H4 (cell line): ENCODE measurements around the gene IFNGR2. TPM values are rescaled to one million over a fixed set of nuclear protein-coding genes. Genes with fewer than 3 reads are reported as not detected.
"Not testable (repeated sequence)": the region's sequence is repeated elsewhere in the genome, so short reads cannot be mapped to it uniquely, and the experiment has no call there.

ENCODE experiments used
- DNase-seq: peaks from one replicate; pipeline ENCODE4 v3.0.0-alpha.2; 2015; ENCODE audit warnings: low spot score
- total RNA-seq: library from RNA; depleted of rRNA; stranded (reverse); fragments of >200 nt; shearing (Covaris generic); gene quantifications from 2 replicates; pipeline ENCODE4 v1.2.3, GENCODE V29; 2014

The IFNGR2 gene
- total RNA-seq, 1 experiment from 2014 or later = 103 TPM

DNA sequence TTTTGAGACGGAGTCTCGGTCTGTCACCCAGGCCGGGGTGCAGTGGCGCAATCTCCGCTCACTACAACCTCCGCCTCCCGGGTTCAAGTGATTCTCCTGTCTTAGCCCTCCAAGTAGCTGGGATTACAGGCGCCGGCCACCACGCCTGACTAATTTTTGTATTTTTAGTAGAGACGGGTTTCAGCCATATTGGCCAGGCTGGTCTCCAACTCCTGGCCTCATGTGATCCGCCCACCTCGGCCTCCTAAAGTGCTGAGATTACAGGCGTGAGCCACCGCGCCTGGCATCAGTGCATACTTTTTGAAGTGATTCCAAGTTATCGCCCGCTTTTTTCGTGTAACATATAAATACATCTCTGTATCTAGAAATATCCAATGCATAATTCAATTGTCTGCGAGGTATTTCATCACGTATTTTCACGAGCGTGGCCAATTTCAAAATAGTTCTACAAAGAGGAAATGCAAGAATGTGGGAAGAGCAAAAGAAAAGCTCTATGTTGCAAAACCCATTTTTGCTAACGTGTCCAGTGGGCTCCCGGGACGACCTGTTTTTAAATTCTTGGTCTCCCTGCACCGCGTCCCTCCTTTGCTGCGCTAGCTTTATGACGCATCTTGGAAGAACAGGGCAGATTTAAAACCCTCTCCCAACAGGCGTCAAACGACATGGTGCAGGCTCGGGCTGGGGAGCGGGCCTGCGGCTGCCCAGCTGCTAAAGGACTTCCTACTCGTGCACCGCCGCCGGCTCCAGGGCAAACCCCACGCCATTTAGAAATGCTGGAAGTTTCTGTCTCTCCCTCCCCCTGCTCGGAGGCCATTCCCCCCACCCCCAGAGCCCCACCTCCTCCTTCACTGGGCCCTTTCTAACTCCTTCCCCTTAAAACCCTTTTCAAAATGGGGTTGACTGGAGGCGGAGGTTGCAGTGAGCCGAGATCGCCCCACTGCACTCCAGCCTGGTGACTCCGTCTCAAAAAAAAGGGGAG lies 923 bp upstream of the IFNGR2 start:
- no peak for DNase-seq

DNA sequence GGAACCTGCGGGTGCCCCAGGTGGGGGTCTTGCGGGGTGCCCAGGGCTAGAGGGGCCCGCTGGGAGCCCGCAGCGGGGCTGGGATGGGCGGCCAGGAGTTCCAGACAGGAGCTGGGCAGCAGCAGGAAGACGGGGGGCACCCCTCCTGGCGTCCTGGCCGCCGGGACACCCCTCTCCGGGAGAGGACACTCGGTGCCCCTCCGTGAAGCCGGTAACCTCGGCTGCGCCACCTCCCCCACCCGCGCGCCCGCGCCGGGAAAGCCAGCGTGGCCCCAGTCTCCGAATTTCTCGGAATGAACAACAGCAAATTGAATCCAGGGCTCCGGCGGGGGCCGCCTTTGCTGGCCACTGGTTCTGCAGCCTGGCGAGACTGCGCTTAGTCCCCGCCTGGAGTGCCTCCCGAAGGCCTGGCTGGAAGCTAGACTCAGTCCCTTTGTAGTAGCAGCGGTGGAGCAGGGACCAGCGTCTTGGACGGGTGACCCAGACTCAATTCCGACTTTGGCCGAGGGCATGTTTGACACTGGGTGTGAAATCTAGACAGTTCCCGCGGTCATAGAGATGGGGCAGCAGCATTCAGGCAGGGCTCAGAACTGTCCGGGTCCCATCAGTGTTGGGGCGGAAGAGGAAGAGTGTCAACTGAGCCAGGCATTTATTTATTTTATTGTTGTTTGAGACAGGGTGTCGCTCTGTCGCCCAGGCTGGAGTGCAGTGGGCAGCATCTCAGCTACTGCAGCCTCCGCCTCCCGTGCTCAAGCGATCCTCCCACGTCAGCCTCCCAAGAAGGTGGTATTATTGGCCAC lies 773 bp downstream of the IFNGR2 start:
- no peak for DNase-seq

DNA sequence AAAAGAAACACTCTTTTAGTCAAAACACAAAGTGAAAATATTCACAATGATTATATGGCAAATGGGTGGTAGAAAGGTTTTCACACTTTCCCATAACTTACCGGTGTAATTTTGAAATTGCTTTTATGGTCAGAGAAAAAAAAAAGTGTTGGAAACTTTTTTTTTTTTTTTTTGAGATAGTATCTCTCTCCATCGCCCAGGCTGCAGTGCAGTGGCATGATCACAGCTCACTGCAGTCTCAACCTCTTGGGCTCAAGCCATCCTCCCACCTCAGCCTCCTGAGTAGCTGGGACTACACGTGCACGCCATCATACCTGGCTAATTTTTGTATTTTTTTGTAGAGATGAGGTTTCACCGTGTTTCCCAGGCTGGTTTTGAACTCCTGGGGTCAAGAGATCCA lies 3.3 kb downstream of the IFNGR2 start:
- DNase-seq = no peak

DNA sequence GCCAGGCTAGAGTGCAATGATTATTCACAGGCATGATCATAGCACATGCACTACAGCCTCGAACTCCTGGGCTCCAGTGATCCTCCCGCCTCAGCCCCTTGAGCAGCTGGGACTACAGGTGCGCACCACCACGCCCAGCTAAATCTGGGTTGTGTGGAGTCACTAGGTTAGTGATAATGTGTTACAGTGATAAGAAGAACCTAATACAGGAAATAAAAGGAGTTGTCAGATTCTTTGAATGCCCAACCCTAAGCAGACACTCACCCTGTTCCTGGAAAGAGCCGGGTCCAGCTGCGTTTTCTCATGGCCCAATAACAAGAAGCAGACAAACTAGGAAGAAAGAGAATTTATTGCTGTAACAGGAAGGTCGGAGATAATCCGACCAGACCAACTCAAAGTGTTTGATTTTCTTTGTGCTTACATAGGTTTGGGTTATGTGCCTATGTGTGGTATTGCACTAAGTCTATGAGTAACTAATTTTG lies 8.8 kb downstream of the IFNGR2 start:
- no peak for DNase-seq

DNA sequence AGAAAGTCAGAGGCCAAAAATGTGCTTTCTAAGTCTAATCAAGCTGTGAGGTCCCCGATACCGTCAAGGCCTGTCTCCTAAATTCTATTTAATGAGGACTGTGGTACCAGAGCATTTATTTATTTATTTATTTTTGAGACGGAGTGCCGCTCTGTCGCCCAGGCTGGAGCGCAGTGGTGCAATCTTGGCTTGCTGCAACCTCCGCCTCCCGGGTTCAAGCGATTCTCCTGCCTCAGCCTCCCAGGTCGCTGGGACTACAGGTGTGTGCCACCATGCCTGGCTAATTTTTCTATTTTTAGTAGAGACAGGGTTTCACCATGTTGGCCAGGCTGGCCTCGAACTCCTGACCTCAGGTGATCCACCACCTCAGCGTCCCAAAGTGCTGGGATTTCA lies 9.2 kb downstream of the IFNGR2 start:
- not testable (repeated sequence) for DNase-seq

DNA sequence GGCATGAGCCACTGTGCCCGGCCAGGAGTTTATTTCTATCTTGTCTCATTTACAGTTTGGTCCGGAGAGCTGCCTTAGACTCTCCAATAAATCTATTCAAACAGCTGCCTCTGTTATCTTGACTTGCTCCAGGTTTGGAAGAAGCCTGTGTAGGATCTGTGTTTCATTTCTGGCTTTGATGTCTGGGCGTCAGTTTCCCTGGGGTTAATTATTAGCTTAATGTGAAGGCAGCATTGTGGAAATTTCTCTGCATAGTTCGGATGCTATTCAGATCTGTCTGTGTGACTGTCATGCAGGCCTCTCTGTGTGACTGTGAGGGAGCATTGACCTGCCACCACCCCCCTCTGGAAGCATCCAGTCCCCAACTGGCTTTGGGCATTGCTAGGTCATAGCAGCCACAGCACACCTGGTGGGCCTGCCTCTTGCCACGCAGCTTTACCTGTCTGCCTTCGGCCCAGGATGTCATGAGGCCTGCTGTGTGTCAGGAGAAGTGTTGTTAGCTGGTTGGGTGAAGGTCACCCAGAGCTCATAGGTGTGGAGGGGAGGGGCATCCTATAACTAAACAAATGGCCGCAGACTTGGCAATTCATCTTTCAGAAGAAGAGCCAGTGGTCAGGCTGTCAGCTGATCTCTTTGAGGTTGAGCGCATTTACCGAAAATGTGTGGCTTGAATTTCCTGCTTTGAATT lies 9.8 kb downstream of the IFNGR2 start:
- DNase-seq = no peak

DNA sequence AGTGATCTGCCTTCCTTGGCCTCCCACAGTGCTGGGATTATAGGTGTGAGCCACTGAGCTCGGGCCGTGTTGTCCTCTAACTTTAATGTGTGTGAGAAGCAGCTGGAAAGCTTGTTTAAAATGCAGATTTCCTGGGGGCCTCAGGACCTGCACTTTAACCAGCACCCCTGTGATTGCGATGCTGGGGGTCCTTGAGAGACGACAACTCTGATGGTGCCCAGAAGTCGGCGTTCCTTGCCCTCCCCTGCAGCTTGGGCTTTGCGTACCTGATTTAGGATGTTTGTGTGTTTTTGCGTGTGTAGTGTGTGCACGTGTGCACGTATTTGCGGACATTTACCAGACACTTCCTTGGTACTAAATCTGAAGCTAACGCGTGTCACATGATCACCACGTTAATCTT lies 10.9 kb downstream of the IFNGR2 start:
- no peak for DNase-seq

DNA sequence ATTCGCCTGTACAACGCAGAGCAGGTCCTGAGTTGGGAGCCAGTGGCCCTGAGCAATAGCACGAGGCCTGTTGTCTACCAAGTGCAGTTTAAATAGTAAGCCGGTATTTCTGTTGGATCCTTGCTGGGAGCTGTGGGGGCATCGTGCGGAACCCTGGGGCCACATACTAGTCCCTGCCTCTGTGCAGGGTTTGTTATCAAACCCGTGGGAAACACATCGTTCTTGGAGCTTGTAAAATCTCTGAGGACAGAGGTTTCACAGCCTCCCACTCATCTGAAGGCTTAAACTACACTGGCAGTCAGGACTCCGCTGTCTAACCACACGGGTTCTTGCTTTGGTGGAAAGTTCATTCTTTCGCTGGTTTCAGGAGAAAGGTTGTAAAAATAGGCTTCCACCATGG lies 11.7 kb downstream of the IFNGR2 start:
- DNase-seq = no peak

DNA sequence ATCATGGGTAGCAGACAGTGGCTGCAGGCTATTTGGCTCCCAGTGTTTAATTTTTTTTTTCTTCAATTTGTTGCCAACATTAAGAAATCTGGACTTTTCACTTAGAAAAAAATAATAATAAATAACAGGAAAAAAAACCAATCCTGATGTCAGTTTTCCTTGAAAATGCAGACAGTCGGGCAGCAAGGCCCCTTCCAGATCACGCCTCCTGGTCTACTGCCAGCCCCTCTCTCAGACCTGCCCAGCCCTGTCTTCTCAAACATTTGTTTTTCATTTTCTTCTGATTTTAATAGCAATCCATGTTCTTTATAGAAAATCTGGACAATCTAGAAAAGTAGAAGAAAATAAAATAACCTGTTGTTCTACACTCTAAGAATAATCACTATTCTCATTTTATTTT lies 15.5 kb downstream of the IFNGR2 start:
- DNase-seq = no peak

DNA sequence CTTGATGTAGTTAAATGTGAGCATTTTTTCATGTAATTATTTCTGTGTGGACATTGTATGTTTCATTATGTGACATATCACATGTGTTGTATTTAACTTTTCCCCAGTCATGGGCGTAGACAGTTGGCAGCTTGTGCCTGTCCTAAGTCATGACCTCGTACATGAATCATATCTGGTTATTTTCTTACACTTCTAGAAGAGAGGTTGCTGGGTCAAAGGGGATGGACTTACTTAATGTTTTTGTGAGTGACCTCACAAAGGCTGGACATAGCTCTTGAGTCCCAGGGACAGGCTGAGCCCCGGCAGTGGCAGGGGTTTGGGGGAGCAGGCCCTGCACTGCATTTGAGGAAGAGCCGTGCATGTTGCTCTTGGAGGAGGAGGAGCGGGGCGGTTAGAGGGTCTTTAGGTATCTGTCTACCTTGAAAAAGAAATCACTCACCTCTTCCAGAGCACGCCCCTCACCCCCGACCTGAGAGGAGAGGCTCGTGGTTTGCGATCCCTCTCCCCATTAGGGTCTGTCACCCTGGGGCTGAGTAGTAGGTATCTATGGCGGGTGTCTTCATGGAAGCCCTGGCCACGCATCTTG lies 16.4 kb downstream of the IFNGR2 start:
- no peak for DNase-seq

DNA sequence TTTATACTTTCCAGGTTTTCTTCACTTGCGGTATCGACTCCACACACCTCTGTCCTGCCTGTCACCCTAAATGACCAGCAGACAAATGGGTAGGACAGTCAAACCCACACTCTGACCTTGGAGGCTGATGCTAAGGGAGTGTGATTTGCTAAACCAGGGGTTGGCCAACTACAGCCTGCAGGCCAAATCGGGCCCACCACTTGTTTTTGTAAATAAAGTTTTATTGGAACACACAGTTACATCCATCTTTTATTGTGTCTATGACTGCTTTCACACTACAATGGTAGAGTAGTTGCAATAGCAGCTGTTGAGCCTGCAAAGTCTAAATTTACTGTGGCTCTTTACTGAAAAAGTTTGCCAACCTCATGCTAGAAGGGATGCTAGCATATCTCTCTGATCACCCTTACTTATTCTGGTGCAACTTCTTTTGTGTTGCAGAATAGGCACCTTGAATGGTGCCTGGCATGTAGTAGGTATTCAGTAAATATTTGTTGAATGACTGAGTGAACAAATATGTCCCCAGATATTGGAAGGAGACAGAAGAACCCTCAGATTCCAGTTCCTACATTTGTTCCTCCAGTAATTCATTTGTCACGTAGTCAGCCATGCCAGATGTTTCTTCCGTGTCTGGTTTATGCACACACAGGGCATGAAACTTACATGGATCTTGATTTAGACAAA lies 18.6 kb downstream of the IFNGR2 start:
- no peak for DNase-seq

DNA sequence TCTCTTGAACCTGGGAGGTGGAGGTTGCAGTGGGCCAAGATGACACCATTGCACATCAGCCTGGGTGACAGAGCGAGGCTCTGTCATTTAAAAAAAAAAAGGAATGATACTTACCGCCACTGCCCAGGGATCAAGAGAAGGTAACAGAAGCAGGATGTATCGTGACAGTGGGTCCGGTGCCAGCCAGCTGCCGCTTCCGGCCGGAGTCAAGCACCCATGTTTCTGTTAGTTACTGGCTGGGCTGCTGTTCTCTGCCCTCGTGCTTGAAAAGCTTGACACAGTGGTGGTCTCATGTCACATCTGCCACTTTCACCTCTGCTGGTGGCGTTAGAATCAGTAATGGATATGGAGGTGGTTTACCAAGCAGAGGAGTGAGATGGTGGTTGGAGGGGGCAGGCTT lies 21.0 kb downstream of the IFNGR2 start:
- DNase-seq = no peak

DNA sequence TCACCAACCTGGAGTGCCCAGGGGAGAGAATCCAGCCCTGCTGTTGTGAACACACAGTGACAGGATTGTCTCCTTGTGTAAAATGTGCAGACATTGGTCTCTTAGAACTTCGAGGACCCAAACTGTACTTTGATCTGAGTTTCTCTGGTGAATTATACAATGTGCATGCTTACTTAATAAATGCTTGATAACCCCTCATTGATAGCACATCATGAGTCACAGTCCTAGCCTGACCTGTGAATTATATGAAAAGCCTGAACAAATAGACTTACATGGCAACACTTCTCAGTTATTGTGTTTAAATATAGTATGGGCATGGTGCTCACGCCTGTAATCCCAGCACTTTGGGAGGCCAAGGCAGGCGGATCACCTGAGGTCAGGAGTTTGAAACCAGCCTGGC lies 22.6 kb downstream of the IFNGR2 start:
- DNase-seq = no peak

DNA sequence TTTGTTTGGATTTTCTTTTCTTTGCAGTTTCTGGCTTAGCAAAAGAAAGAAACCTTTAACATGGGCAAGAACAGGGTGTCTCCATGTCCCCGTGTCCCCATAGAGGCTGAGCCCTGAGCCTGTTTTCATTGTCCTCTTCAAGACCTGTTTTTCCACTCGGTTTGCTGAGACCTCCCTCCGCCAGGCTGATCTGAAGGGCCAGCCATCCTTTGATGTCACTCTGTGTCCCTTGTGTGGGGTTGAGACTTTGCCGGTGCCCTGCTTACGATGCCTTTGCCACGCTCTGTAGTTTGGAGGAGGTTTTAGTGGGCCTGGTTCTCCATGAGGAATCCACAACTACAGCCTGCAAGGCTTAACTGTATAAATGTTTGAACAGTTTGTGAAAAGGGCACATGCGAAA lies 23.8 kb downstream of the IFNGR2 start:
- no peak for DNase-seq

DNA sequence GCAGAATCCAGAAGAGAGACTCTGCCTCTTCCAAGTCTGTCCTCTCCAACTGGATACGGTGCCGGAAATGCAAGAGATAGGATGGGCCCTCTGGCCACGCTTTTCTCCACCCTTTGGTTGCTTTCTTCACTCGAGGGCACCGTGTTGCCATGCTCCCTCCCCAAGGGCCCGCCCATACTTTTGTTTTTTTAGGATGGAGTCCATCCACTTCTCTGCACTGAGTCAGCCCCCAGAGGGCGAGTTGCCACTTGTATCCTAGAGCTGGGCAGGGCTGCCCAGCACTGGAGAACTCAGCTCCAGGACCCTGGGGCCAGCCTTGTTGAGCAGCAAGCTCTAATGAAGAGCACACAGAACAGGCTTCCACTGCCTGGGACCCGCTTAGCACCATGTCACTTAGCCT lies 25.5 kb downstream of the IFNGR2 start:
- no peak for DNase-seq

DNA sequence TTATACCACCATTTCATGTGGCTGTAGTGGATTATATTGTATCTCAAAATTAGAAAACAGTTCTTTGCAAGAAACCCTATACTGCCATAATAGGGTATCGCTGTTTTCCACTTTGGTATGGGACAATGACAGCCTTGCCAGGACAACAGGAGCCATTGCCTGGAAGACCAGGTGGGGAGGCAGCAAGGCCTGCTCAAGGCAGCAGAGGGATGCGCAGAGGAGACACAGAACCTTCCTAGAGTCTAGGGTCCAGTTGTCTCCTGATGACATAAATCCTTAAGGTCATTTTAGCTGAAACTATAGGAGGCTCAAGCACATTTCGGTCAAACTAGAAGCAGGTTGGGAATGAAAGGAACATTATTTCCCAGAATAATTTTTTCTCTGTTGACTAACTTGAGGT lies 27.6 kb downstream of the IFNGR2 start:
- no peak for DNase-seq

DNA sequence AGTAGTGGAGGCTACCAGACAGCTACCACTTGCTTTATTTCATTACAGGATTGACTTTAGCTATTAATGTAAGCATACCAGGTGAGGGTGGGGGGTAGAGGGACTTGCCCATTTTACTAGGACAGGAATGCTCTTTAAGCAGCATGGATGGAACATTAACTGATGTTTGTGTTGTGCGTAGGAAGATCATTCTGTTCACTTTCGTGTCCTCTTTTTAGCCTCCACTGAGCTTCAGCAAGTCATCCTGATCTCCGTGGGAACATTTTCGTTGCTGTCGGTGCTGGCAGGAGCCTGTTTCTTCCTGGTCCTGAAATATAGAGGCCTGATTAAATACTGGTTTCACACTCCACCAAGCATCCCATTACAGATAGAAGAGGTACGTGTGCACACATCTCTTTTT lies 29.3 kb downstream of the IFNGR2 start:
- no peak for DNase-seq

DNA sequence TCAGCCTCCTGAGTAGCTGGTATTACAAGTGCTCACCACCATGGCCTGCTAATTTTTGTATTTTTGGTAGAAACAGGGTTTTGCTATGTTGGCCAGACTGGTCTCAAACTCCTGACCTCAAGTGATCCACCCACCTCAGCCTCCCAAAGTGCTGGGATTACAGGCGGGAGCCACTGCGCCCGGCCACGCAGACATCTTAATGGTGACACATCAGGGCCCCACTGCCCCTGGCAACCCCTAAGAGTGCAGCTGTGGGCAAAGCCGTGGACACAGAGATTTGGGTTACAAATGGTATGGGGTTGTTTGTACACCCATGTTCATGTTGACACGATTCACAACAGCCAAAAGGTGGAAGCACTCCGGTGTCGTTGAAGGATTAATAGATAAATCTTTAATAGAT lies 29.8 kb downstream of the IFNGR2 start:
- DNase-seq = no peak

DNA sequence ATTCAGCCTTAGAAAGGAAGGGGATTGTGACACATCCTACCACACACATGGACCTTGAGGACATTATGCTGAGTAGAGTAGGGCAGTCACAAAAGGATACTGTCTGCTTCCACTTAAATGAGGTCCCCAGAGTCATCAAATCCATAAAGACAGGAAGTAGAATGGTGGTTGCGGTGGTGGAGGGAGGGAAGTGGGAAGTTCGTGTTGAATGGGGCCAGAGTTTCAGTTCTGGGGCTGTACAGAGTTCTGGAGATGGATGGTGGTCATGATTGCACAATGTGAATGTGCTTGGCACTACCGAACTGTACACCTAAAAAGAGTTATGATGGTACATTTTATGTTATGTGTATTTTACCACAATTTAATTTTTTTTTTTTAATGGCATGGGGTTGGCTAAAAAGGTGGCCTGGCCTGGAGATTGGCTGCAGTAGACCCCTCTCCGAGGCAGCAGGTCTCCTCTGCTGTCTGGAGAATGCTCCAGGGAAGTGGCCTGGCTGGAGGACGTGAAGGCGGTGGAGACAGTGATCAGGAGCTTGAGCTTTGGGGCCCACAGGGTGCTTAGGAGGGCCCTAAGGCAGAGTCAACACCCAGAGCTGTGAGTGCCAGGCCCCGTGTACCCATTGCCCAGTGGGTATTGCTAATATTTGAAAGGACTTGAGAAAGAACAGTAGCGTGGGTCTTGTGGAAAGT lies 30.4 kb downstream of the IFNGR2 start:
- DNase-seq = no peak

DNA sequence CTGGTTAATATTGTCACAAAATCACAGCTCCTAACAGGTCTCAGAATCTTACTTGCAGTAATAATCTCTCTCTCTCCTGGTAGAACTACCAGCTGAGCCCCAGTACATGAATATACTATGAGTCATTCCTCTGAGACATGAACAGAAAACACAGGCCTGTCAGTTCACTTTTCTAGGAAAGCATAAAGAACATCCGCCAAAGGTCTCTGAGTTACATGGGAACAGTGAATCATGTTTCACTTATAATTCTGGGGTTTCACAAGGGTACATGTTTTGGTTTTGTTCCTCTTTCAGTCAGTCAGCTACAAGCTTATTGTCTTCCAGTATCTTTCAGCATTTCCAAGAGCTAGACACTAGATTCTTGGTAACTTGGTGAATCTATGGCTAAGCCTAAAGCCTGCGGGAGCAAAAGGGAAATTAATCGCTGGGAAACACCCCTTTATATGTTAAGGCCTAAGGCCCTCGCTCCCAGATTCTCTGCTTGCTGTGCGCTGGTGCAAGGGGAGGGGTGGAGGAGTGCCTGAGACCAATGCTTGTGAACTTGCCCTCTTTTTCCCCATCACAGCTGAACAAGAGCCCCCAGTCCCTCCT lies 31.7 kb downstream of the IFNGR2 start:
- peak; percentile 48 for DNase-seq
